Heart left ventricle (tissue), 16 donors: ENCODE results near the gene UBA7. TPM values are rescaled to one million over a fixed set of nuclear protein-coding genes. Genes with fewer than 3 reads are reported as not detected.
A peak's percentile ranks its signal among the peaks of the same experiment; 100 is the strongest.

ENCODE experiments used
- ATAC-seq, 4 donors: fragments of 200-7000 bp; cut with Tn5 transposase; one replicate each; pipeline ENCODE4 v1.9.1; 2020 to 2022; ENCODE audit warnings: moderate library complexity in 4 of 4, mild to moderate bottlenecking in 3 of 4, moderate number of reproducible peaks in 1 of 4
- DNase-seq, 5 donors: peaks; one replicate each; pipeline ENCODE4 v3.0.0-alpha.2; 2020
- H3K27ac ChIP-seq, 12 donors: fragments of 200-600 bp; sonication (generic) in 4 of 12; one replicate each; pipeline versions ENCODE4 v1.5.0 to v1.8.0; 2016 to 2022; ENCODE audit warnings: mild to moderate bottlenecking in 2 of 12
- H3K27me3 ChIP-seq, 9 donors: fragments of 200-600 bp; sonication (generic) in 2 of 9; one replicate each; pipeline versions ENCODE4 v1.5.1 to v1.8.0; 2016 to 2022; ENCODE audit warnings: mild to moderate bottlenecking in 3 of 9
- H3K36me3 ChIP-seq, 9 donors: fragments of 200-600 bp; sonication (generic) in 2 of 9; one replicate each; pipeline versions ENCODE4 v1.5.0 to v1.8.0; 2018 to 2022; ENCODE audit warnings: mild to moderate bottlenecking in 2 of 9
- H3K4me1 ChIP-seq, 12 donors: fragments of 200-600 bp; sonication (generic) in 4 of 12; one replicate each; pipeline versions ENCODE4 v1.5.0 to v1.8.0; 2016 to 2022; ENCODE audit warnings: mild to moderate bottlenecking in 3 of 12
- H3K4me3 ChIP-seq, 12 donors: fragments of 200-600 bp; sonication (generic) in 4 of 12; one replicate each; pipeline versions ENCODE4 v1.5.0 to v1.8.0; 2017 to 2022; ENCODE audit warnings: mild to moderate bottlenecking in 9 of 12, moderate library complexity in 4 of 12
- H3K9me3 ChIP-seq, 12 donors: fragments of 200-600 bp; sonication (generic) in 4 of 12; one replicate each; pipeline versions ENCODE4 v1.5.0 to v1.8.0; 2016 to 2022; ENCODE audit warnings: mild to moderate bottlenecking in 1 of 12
- CTCF ChIP-seq, 12 donors: fragments of 200-600 bp; sonication (generic) in 4 of 12; IDR thresholded peaks; one replicate each; pipeline versions ENCODE4 v1.5.0 to v1.8.0; 2018 to 2022; ENCODE audit warnings: antibody characterized with exemption in 12 of 12, mild to moderate bottlenecking in 5 of 12
- POLR2A ChIP-seq, 2 donors: fragments of 450-650 bp; IDR thresholded peaks; one replicate each; pipeline ENCODE4 v1.6.1; 2017; ENCODE audit warnings: antibody characterized with exemption in 2 of 2, mild to moderate bottlenecking in 2 of 2, moderate library complexity in 2 of 2
- WGBS, 4 donors: extraction: QIAGEN DNeasy Blood & Tissue Kit in 2 of 4; methylation state at CpG; one replicate each; pipeline versions ENCODE4 v1.1.5 to v1.1.7; 2013 to 2018; 5-methylcytosine and 5-hydroxymethylcytosine counted together
- intact Hi-C, 10 donors: fragments of 100-400 bp; cut with DNase I; formaldehyde crosslinking; loops; one replicate each; pipeline versions ENCODE4 v1.11.1 to v1.14.2; 2022
- polyA plus RNA-seq, 2 donors: library from polyadenylated mRNA; stranded (reverse); fragments of 200-250 nt; gene quantifications; one replicate each; pipeline ENCODE4 v1.2.3, GENCODE V29; 2013
- total RNA-seq, 9 donors: library from RNA; depleted of rRNA in 2 of 9; stranded (reverse); fragments of >200 nt in 2 of 9; fragmentation: NEBNext Ultra II Directional in 3 of 9; extraction: Animal tissue kit (Norgen Biotek cat#: 25700) in 3 of 9; gene quantifications; one replicate each; pipeline versions ENCODE4 v1.1.0 to v1.2.4, GENCODE V29; 2016 to 2023
- donor health status: ischemic (EF 13 %, LVEDD 7.1; RV severe dilation, severe dysfunction).
- donor health status: healthy with polysubstance abuse.
- donor health status: DM: no; HTN: yes; CAD: no.
- donor health status: DM: no; HTN: no; CAD: no.
- donor health status: ischemic (EF 25% LVEDD 6.9; RV normal size, moderate dysfunction).
- donor health status: ischemic (EF 25% LVEDD 5.7; RV mildly dilated, moderate dysfunction).
- donor health status: healthy.
- donor health status: DM: yes; HTN: yes; CAD: no.
- donor health status: ischemic (EF 35%, LVEDD 5.7; RV mildly dilated, moderate dysfunction).
- donor health status: nonischemic (EF 11% LVEDD 7.7; RV severe dilation, severe dysfunction).
- donor health status: DM: yes; HTN: yes; CAD: no.
- donor health status: PGD.
- donor health status: ischemic (EF 29% LVEDD 5.4; RV normal size, mild dysfunction).
- donor health status: nonischemic (EF 23%, LVEDD 6.1; RV moderate dilation, normal function).

The UBA7 gene
- total and polyA plus RNA-seq, 11 donors, result 8.5 to 72.1 (median 22.1) TPM

DNA sequence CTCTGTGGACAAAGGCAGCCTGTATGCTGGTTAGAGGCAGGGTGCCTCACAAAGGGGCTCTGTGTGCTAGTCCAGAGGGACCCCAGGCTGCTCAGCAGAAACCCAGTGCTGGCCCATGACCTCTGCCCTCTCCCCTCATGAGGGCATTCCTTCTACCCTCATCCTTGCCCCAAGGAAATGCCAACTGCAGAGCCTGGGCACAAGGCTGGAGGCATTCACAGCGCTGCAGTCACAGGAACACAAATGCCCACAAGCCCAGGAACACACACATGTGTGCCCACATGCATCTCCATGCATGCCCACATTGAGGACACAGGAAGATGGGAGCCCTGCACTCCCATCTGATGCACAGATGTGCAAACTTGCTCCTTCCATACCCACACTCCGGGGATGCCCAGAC, 6.9 kb downstream of the UBA7 start:
- WGBS, 4 donors, result 50 to 73% (median 64%) methylated on average over 1 to 2 of the region's 2 CpGs
- intact Hi-C loops, result loop anchor here in 1 of 10 donors (5.0 kb wide), 1 partner anchor 120 kb away; the partner anchor contains the start of gene MON1A
- H3K9me3 ChIP-seq, result no peaks in the 10 kb centered on the region
- no peak for TF ChIP-seq POLR2A (IDR thresholded peaks at IDR 0.05)
- no peak for TF ChIP-seq CTCF (IDR thresholded peaks at IDR 0.05)
- H3K36me3 ChIP-seq, result peaks cover 0 to 42% (median 27%) of the 10 kb centered on the region in 9 donors
- H3K27me3 ChIP-seq, result no peaks in the 10 kb centered on the region
- DNase-seq (peak in 1 of 5 donors; percentile 19), ATAC-seq (no peak)
- H3K4me1 ChIP-seq, result peaks cover 23 to 59% (median 50%) of the 10 kb centered on the region in 12 donors
- H3K27ac ChIP-seq, result peak overlapping the region; percentile 80 to 99 (median 98)
- H3K4me3 ChIP-seq, result no peak overlapping the region

GRCh38 chr3:49805897-49806701, 7.7 kb downstream of the UBA7 start:
- Histone ChIP-seq H3K4me1 (peaks cover 23 to 56% (median 49%) of the 10 kb centered on the region in 12 donors), H3K4me3 (peak overlapping the region in 8 of 12 donors; percentile 30 to 98 (median 84)), H3K27ac (peak overlapping the region; percentile 80 to 99 (median 98)), H3K9me3 (no peaks in the 10 kb centered on the region), H3K27me3 (no peaks in the 10 kb centered on the region), H3K36me3 (peaks cover 0 to 35% (median 22%) of the 10 kb centered on the region in 9 donors)
- WGBS, 4 donors, result 15 to 39% (median 31%) methylated on average over 5 to 11 of the region's 11 CpGs
- TF ChIP-seq CTCF (IDR thresholded peaks at IDR 0.05) (no peak), POLR2A (IDR thresholded peaks at IDR 0.05) (no peak)
- ATAC-seq, result peak in 2 of 4 donors; percentile 9 to 52
- DNase-seq, result peak; percentile 41 to 83 (median 68)
- intact Hi-C loops, result loop anchor here in 3 of 10 donors (2.0 to 5.0 kb wide), 2 partner anchors 33 to 121 kb away; partner anchors contain the start of gene MON1A (in 1 of the 3)

DNA sequence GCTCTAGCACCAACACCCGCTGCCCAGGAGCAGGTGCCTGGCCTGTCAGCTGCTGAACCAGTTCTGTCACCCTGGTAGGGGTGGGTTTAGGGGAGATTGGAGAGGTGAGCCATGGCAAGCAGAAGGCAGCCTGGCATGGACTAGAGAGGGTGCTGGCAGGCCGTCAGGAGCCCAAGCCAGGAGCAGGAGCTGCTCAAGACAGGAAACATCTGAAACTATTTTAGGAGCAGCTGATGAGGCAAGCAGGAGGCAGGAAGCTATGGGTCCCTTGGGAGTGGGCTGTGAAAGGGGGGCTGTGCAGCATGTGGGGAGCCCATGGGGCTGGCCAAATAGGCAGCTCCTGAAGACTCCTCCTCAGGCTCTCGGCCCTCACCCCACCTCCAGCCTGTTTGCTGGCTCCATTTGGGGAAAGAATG, 8.4 kb downstream of the UBA7 start:
- Histone ChIP-seq H3K27ac (peak overlapping the region; percentile 80 to 99 (median 98)), H3K9me3 (no peaks in the 10 kb centered on the region), H3K27me3 (no peaks in the 10 kb centered on the region), H3K4me1 (peaks cover 23 to 56% (median 49%) of the 10 kb centered on the region in 12 donors), H3K4me3 (peak overlapping the region in 9 of 12 donors; percentile 30 to 98 (median 86)), H3K36me3 (peaks cover 0 to 27% (median 15%) of the 10 kb centered on the region in 9 donors)
- peak in 1 of 12 donors; percentile 7 for TF ChIP-seq CTCF (IDR thresholded peaks at IDR 0.05)
- no peak for TF ChIP-seq POLR2A (IDR thresholded peaks at IDR 0.05)
- intact Hi-C loops, result loop anchor here in 3 of 10 donors (2.0 to 5.0 kb wide), 2 partner anchors 33 to 122 kb away; partner anchors contain the start of gene MON1A (in 1 of the 3)
- peak; percentile 87 to 94 (median 92) for DNase-seq
- WGBS, 4 donors, result 0 to 13% (median 8%) methylated on average over 3 of the region's 3 CpGs
- ATAC-seq, result peak; percentile 57 to 82 (median 68)
